Measurements from ENCODE around the gene GPI. TPM values are rescaled to one million over a fixed set of nuclear protein-coding genes. Genes with fewer than 3 reads are reported as not detected.
"Not testable (repeated sequence)": the region's sequence is repeated elsewhere in the genome, so short reads cannot be mapped to it uniquely, and the experiment has no call there.

GPI gene
- total RNA-seq, 1 donor from 2014 or later, result 449 TPM

DNA sequence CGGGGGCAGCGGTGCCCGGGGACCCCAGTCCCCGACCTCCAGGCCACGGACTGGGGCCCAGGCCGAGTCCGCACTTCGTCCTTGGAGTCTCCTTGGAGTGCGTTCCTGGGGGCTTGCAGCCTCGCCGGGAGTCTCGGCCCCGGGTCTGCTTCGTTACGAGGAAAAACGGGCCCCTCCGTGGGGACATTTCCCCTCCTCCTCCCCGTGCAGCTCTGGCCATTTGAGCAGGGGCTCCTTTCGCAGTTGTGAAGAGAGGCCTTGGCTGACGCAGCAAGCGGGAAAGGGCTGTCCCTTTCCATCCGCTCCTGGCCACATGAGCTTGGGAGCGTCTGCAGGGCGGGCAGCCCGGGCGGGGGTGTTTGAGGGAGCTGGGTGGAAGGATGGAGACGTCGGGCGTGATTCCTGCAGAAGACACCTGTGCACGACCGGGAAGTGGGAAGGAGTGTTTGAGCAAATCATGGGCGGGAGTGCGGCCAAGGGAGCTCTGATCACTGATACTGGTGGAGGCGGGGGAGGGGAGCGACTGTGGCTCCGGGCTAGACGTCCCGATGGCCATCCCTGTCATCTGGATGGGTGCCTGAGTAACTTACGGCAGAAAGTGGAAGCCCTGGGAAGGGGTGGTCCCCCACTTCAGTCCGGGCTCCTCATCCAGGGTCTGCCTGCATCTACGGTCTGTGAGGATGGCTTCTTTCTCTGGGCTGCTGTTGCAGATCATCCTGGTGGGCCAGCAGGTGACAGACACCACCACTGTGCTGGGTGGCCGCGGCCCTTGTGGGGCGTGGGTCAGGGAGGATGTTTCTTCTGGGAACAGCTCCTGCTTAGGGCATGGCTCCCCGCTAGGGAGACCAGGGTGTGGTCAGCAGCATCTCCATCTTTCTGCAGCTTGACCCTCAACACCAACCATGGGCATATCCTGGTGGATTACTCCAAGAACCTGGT lies 736 bp downstream of the GPI start:
- intact Hi-C loops (cut with micrococcal nuclease), result loop anchor here (1.0 to 2.0 kb wide), 3 partner anchors 15 to 63 kb away; partner anchors contain the start of genes PDCD2L and UBA2

GRCh38 chr19:34366738-34367623 lies 2.0 kb downstream of the GPI start:
- intact Hi-C loops (cut with micrococcal nuclease), result no loop called here

DNA sequence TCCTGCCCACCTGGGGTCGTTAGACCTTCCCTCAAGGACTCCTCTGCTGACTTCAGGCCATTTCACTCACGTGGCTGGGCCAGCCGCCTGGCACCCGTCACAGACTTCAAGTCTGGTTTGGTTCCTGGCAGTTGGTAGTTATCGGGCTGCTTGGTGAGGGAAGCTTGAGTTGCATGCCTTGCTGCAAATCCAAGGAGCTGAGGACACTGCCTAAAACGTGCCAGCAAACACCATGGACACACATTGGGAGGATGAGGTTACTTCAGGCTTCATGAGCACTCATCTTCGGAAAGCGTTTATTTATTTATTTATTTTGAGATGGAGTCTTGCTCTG lies 2.6 kb downstream of the GPI start:
- intact Hi-C loops (cut with micrococcal nuclease), result no loop called here

- intact Hi-C loops (cut with micrococcal nuclease), result no loop called here
Measured at GRCh38 chr19:34368338-34368737, 3.3 kb downstream of the GPI start.

GRCh38 chr19:34369166-34369565 lies 4.2 kb downstream of the GPI start:
- intact Hi-C loops (cut with micrococcal nuclease), result not testable (repeated sequence)

DNA sequence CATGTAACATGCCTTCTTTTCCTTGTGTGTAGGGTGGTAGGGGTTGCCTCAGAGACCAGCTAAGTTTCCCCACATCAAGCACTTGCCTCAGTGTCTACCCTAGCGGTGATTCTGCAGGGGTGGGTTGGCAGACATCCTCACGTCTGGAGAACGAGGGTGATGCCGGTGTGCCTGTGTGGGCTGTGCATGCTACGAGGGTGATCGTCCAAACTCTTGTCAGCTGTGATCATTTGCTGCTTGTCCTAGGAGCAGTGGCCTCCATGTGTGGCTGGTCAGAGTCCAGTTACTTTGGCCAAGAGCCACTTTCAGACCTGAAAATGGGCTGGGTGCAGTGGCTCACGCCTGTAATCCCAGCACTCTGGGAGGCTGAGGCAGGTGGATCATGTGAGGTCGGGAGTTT lies 5.1 kb downstream of the GPI start:
- intact Hi-C loops (cut with micrococcal nuclease), result no loop called here

- intact Hi-C loops (cut with micrococcal nuclease), result no loop called here
Measured at GRCh38 chr19:34370983-34371382, 6.0 kb downstream of the GPI start.

DNA sequence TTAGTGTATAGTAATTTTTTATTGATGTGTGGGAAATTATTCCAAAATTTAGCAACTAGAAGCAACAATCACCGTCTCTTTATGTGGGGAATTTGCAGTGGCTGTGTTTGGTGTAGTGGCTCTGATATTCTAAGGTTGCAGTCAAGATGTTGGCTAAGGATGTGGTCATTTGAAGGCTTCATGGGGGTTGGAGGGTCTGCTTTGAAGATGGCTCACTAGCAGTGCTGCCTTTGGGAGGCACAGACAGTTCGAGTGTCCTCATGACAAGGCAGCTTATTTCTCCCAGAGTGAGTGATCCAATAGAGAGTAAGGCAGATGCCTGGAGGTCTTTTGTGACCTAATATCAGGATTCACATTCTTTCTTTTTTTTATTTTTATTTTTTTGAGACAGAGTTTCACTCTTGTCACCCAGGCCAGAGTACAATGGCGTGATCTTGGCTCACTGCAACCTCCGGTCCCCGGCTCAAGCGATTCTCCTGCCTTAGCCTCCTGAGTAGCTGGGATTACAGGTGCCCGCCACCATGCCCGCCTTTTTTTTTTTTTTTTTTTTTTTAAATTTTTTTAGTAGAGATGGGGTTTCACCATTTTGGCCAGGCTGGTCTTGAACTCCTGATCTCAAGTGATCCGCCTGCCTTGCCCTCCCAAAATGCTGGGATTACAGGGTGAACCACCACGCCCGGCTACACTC lies 8.7 kb downstream of the GPI start:
- intact Hi-C loops (cut with micrococcal nuclease), result no loop called here

GRCh38 chr19:34375598-34375997 lies 10.6 kb downstream of the GPI start:
- intact Hi-C loops (cut with micrococcal nuclease), result no loop called here

- intact Hi-C loops (cut with micrococcal nuclease), result no loop called here
Measured at GRCh38 chr19:34380639-34381241, 15.7 kb downstream of the GPI start.

DNA sequence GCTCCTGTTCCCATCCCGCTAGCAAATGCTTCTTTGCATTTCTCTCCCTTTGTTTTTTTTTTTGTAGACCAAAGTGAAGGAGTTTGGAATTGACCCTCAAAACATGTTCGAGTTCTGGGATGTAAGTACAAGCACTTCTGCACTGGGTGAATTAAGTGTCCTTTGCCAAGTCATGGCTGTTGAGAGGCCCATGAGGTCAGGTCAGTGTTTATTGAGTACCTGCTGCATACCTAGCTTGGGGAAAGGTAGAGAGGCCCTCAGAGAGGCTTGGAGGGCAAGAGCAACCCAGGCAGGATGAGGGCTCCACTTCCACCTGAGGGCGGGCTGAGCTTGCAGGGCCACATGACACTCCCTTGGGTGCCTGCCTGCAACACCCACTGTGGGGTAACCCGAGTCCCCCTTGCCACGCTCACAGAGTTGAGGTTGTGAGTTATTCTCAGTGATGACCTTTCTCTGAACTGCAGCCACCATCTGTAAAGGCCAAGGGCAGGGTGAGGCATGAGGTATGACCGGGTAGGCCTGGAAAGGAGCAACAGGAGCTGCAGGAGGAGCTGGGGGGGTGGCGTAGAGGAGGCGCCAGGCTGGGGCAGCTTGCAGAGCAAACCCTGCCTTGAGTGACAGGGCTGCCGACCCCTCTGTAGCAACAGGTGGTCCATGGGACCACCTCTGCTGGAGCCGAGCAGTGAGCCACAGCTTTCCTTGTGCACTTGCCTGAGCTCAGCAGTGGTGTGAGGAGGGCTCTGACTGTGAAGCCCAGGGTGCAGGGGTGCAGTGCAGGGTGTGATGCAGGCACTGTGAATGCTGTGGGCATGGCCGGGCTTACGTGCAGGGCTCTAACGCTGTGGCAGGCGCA lies 16.6 kb downstream of the GPI start:
- intact Hi-C loops (cut with micrococcal nuclease), result no loop called here

DNA sequence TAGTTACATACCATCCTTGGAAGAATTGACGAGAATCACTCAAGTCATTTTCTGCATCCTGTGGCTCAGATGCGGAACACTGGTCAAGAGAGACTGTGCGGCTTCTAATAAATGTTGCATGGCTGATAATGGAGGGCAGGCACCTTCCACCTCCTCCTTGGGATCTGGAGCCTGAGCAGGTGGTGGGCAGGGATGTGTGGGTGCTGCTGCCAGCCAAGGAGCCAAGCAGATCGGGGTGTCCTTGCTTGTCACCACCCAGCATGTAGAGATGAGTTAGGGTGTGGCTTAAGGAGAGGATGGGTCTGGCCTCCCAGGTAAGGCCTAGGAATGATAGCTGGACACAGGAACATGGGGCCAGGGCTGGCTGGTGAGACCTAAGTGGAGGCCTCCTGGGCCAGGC lies 17.5 kb downstream of the GPI start:
- intact Hi-C loops (cut with micrococcal nuclease), result no loop called here

DNA sequence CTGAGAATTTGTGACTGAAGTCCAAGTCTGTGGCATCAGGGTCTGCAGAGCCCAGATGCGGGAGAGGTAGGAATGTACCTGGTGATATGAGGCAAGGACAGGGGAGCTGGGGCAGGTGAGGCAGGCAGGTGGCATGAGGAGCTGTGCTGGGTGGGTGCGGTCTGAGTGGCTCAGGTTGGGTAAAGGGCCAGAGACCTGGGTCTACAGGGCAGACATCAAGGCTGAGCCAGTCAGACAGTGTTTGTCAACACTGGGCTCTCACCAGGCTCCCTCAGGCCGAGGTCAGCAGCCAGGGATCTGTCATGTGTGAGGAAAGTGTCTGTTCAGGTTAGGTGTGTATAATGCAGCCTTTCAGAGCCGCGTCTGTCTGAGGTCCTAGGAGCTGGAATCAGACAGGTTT lies 18.6 kb downstream of the GPI start:
- intact Hi-C loops (cut with micrococcal nuclease), result no loop called here

DNA sequence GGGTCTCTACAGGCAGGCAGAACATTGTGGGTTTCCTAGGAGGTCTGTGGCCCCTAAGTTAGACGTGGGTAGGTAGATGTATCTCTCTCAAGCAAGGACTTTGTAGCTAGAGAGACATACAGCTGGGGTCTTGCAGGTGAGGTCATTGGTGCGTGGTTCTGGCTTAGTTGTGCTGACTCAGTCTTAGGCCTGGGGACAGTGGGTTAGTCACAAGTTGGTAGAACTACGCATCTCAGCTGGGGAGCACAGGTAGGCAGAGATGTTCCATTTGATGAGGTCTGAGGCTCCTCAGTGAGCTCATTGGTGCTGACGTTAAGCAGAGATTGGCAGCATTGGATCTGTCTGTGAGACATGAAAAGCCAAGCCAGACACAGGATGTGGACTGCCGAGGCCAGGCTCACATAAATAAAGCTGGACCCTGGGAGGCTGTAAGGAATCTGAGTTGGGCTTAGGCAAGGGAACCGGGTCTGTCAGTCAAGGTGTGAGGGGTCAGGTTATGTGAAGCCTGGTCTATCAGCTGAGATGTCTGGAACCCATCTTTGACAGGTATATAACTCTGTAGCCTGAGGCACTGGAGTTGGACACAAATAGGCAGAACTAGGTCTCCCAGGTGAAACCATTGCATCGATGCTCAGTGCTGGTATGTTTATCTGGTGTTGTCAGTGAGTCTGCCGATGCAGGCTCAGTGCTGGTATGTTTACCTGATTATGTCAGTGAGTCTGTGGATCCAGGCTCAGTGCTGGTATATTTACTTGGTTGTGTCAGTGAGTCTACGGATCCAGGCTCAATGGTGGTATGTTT lies 21.8 kb downstream of the GPI start:
- intact Hi-C loops (cut with micrococcal nuclease), result no loop called here

DNA sequence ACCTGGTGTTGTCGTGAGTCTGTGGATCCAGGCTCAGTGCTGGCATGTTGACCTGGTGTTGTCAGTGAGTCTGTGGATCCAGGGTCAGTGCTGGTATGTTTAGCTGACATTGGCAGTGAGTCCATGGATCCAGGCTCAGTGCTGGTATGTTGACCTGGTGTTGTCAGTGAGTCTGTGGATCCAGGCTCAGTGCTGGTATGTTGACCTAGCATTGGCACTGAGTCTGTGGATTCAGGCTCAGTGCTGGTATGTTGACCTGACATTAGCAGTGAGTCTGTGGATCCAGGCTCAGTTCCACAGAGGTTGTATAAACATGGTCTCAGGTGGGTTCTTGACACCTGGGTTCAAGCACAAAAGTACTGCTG lies 22.4 kb downstream of the GPI start:
- intact Hi-C loops (cut with micrococcal nuclease), result no loop called here

DNA sequence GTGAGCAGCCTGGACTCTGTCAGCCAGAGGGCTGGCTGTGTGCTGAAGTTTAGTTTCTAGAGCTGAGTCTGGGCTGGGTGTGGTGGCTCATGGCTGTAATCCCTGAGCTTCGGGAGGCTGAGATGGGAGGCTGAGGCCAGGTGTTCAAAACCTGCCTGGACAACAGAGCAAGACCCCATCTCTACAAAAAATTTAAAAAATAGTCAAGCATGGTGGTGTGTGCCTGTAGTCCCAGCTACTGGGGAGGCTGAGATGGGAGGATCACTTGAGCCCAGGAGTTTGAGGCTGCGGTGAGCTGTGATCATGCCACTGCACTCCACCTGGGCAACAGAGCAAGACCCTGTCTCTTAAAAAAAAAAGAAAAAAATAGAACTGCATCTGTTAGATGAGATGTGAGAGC lies 23.7 kb downstream of the GPI start:
- intact Hi-C loops (cut with micrococcal nuclease), result not testable (repeated sequence)

GRCh38 chr19:34391813-34392212 lies 26.8 kb downstream of the GPI start:
- intact Hi-C loops (cut with micrococcal nuclease), result no loop called here

DNA sequence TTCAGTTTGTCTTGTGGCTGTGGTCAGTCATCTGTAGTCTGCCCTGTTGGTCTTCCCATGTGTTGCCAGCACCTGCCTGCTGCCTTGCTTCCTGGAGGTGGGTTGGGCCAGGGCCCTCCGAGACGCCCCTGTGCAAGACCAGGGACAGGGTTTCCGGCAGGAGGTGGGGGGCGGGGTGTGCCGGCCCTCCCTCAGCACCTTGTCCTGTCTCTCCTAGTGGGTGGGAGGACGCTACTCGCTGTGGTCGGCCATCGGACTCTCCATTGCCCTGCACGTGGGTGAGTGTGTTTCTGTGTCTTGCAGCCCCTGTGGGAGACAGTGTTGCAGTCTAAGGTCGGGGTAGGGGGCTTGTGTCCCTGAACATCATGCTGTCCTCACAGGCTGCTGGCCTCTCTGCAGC lies 28.0 kb downstream of the GPI start:
- intact Hi-C loops (cut with micrococcal nuclease), result no loop called here

DNA sequence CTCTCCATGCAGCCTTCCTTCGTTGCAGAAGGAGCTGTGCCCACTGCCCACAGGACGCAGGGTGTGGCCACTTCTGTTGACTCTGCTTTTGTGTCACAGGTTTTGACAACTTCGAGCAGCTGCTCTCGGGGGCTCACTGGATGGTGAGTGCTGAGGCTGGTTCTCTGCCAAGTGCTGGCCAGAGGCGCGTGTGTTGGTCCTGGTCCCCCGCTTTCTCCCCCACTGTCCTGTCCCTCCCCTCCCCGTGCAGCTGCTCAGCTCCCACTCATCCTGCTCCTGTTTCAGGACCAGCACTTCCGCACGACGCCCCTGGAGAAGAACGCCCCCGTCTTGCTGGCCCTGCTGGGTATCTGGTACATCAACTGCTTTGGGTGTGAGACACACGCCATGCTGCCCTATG lies 28.6 kb downstream of the GPI start:
- intact Hi-C loops (cut with micrococcal nuclease), result no loop called here

GRCh38 chr19:34397853-34398252 lies 32.9 kb downstream of the GPI start:
- intact Hi-C loops (cut with micrococcal nuclease), result no loop called here
